ENCODE data around the gene MAVS.

The MAVS gene

DNA sequence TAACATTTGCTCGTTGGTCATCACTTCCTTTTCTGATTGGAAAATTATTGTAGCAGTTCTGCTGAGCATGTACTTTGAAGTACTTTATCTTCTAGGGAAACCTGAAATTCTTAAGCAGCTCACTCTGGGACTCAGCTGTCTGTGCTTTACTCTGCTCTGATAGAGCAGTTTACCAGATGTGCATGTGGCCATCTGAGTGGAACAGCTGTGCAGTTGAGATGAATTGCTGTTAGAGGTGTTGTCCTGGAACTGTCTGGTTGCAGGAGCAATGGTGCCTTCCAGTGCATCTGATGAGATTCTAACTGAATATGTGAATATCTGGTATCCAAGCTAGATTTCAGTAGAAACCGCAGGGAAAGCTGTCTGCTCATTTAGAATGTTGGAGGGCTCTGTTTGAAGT, 69.7 kb downstream of the MAVS start:
- DNase-seq = no peak

DNA sequence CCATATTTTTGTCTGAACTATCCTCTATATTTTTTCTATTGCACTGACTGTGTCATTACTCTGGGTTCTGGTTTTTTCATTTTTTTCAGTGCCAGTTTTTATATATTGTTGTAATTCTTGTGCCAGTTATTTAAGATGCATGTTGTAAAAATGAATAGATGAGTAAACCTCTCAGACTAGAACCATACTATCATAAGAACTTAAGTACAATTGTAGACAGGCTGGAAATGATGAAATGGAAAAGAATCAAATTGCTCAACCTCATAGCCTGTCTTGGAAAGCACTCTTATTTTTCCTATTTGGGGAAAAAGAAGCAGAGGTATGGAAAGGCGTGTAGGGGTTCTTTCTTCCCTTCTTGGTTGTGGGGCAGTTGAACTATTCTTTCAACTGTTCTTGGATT, 72.7 kb downstream of the MAVS start:
- no peak for DNase-seq

DNA sequence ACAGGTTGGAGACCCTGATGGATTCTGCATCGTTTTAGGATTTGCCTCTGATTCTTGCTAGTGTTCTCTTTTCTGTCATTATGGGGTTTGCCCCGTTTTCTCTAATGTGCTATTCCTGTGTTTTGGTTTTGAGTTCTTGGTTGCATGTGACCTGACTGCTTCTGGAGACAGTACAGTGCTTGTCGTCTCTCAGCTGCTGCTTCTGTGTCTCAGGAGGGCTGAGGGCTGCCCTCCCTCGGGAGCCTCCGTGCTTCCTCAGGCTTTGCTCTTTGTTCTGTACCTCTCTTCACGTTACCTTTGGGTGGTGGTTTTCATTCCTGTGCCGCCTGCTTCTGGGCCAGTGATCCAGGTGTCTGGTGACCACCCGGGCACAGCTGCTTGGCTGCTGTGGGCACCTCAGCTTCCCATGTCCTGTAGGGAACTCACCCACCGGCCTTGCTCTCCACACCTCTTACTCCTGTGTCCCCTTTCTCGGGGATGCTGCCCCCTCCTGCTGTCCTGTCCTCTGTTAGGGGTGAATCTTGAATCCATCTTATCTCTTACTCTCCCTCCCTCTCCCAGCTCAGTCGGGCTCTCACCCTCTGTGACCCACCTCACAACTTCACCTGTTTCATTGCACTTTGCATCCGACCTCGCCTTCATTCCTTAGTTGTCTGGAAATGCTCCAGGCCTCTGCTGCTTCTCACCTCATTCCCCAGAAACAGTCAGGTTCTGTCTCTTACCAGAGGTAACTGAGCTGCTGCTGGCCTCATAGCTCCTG, 75.8 kb downstream of the MAVS start:
- no peak for DNase-seq

DNA sequence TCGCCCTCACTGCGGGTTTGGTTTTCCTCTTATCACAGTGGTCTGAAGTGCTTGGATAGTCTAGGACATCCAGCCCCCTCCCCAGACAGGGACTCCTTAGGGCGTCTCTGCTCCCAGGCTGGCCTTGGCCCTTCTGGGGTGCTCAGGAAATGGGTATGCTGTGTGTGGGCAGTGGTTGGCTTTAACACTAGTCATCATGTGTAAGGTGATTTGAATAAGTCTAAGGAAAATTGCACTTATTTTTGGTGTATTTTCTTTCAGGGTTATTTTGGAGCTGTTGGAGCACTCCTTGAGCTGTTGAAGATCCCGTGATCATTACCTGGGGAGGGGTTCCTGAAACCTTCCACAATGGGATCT, 76.3 kb downstream of the MAVS start:
- no peak for DNase-seq

DNA sequence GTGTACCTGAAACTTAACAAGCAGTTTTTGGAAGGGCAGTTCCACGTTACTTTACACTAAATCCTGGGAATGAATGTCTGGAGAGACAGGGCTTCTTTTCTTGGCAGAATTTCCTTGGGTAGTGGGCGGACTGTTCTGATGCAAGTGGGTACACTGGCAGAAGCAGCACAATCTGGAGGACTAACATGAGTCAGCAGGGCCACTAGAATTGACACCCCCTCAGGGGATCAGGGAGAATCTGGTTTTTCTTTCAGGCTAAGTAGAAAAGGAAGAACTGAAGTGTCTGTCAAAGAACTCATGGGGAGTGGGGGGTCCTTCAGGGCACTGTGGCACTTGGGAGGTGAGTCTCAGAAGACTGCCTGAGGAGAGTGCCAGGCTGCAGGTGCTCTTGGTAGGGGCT, 77.2 kb downstream of the MAVS start:
- DNase-seq = no peak

DNA sequence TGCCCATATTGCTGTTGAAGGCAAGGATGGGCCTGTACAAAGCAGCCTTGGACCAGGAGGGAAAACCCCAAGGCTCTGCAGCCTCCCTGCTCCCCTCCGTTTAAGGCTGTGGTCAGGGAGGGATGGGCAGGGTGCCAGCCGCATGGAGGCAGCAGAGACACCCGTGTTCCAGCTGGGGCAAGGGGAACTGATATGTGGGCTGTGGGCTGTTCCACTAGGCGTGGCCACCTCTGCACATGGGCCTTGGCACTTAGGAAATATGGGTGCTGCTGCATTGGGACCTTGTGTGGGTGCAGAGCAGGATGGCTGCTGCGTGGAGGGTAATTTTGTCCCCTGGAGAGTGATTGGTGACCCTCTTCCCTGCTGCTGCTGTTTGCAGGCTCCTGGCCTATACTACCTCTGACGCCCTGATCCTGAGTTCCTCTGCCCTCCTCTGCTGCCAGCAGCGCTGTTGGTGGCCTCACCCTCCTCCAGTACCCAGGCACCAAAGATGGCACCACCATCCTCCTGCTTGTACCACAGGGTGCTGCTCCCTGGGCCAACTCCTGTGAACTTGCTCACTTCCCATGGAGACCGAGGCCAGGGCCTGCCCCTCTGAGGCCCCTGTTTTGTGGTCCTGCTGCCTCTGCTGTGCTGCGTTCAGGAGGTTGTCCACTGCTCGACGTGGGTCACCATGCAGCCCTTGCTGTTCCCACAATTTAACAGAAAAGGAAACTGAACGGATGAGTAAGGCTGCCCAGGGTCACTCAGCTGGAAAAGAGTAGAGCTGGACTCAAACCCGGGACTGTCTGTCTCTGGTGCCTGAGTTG, 77.9 kb downstream of the MAVS start:
- DNase-seq = no peak

DNA sequence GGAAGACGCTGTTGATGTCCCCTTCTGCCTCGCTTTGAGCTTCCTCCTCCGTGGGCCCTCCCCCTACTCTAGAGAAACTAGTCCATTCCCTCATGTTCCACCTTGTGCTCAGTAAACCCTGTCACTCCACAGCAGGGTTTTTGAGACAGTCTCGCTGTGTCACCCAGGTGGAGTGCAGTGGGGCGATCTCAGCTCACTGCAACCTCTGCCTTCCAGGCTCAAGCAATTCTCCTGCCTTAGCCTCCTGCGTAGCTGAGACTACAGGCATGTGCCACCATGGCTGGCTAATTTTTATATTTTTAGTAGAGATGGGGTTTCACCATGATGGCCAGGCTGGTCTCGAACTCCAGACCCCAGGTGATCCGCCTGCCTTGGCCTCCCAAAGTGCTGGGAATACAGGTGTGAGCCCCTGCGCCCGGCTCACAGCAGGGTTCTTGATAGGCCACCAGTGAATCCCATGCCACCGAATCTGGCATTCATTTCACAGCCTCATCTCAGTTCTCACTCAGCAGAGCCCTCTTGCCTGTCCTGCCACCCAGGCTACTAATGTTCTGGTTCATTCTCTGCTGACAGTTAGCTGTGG, 78.6 kb downstream of the MAVS start:
- DNase-seq = no peak

Measured in NCI-H187 (cell line).